HCEC 1CT (cell line): ENCODE data around the gene AMDHD2.
"Not testable (repeated sequence)": the region's sequence is repeated elsewhere in the genome, so short reads cannot be mapped to it uniquely, and the experiment has no call there.

Source experiments
- DNase-seq: peaks from one replicate; pipeline ENCODE4 v3.0.0-alpha.2; 2017

Gene AMDHD2, protein sequence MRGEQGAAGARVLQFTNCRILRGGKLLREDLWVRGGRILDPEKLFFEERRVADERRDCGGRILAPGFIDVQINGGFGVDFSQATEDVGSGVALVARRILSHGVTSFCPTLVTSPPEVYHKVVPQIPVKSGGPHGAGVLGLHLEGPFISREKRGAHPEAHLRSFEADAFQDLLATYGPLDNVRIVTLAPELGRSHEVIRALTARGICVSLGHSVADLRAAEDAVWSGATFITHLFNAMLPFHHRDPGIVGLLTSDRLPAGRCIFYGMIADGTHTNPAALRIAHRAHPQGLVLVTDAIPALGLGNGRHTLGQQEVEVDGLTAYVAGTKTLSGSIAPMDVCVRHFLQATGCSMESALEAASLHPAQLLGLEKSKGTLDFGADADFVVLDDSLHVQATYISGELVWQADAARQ

GRCh38 chr16:2520097-2520783 lies at the start of gene AMDHD2:
Gene AMDHD2, plus strand, starts transcription at chr16:2520371. Its CDS starts 88 bp downstream, at chr16:2520459.
- peak; percentile 88 for DNase-seq

- DNase-seq, result no peak
Measured at GRCh38 chr16:2470603-2471015, 49.6 kb upstream of the AMDHD2 start.

DNA sequence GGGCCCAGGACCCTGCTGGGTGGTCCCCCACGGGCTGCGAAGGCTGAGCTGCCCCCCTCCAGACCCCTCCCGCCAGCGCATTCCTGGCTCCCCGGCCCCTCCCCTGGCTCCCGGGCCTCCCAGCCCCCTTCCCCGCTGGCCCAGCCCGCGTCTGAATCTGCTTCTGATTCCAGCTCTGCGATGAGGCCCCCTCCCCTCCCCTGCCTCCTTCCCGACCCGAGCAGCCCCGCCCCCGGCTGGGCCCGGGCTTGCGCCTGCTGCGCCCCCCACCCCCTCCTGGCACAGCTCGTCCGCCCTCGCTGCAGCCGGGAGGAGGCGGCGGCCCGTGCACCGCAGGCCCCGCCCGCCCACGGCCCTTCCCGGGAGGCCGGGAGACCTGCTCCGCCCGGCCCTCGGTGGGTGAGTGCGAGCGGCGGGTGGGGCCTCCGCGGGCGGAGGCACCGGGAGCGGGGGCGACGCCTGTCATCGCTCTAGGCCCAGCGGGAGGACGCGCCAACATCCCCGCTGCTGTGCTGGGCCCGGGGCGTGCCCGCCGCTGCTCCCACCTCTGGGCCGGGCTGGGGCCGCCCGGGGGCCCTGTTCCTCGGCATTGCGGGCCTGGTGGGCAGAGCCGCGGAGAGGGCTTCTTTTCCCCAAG lies 49.0 kb upstream of the AMDHD2 start, which contains the start of gene NTN3:
Gene NTN3 (plus strand): TSS at position 282 of the 637 bp plus-strand sequence. CDS start 405 bp downstream, outside the sequence.
- no peak for DNase-seq

GRCh38 chr16:2471653-2472487 lies 48.3 kb upstream of the AMDHD2 start:
- no peak for DNase-seq

DNA sequence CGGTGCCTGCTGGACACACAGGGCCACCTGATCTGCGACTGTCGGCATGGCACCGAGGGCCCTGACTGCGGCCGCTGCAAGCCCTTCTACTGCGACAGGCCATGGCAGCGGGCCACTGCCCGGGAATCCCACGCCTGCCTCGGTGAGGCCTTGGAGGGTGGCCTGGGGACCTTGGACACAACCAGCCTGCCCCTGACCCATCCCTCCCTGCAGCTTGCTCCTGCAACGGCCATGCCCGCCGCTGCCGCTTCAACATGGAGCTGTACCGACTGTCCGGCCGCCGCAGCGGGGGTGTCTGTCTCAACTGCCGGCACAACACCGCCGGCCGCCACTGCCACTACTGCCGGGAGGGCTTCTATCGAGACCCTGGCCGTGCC lies 47.7 kb upstream of the AMDHD2 start:
- DNase-seq, result no peak

DNA sequence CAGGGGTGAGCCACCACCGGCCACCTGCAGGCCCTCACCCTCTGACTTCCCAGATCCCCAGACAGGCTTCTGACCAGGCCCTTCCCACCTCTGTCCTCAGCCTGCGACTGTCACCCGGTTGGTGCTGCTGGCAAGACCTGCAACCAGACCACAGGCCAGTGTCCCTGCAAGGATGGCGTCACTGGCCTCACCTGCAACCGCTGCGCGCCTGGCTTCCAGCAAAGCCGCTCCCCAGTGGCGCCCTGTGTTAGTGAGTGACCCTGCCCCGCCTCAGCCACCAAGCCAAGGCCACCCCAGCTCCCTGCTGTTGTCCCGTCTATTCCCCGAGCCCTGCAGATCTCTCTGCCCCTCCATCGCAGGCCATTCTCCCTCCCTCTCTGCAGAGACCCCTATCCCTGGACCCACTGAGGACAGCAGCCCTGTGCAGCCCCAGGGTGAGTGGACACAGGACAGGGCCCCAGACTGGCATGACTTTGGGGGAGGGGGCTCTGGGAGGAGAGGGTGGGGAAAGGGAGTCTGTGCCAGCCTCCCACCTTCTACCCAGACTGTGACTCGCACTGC lies 47.2 kb upstream of the AMDHD2 start:
- no peak for DNase-seq

- DNase-seq, result no peak
Measured at GRCh38 chr16:2473446-2473926, 46.7 kb upstream of the AMDHD2 start.

DNA sequence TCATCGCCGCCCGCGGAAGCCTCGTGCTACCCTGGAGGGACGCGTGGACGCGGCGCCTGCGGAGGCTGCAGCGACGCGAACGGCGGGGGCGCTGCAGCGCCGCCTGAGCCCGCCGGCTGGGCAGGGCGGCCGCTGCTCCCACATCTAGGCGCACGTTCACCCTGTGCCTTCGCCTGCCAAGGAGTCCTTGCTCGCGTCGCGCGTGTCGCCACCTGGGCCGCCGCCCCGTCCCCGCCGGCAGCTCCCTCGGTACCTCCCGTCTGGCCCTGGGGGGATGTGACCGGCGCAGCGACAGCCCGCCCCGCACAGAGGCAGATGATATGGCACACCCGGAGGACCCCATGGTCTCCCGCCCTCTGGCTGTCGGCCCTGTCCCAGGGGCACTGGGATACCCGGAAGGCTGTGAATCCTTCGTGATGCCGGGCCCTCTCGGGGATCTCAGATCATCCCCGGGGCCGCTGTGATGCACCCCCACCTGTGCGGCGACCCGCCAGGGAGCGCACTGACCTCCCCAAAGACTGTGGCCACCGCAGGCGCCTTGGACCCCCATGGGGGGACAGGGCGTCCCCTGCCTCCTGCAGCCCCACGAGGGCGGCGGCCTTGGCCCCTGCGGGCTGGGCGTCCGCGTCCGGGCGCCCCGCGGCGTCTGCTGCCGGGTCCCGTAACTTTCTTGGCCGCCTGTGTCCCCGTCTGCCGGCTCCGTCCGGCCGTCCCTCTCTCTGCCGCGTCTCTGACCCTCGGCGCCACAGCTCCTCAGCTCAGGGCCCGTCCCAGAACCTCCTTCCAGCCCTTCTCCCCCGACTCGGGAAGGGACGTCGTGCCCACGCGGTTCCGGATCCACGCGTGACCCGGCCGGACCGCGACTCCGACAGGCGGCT lies 45.9 kb upstream of the AMDHD2 start:
- DNase-seq, result peak; percentile 53

- peak; percentile 72 for DNase-seq
Measured at GRCh38 chr16:2474877-2475412, 45.2 kb upstream of the AMDHD2 start, which contains the start of gene TBC1D24. Gene TBC1D24, plus strand, starts transcription at chr16:2475127. Its CDS starts 21,022 bp downstream, at chr16:2496149.

DNA sequence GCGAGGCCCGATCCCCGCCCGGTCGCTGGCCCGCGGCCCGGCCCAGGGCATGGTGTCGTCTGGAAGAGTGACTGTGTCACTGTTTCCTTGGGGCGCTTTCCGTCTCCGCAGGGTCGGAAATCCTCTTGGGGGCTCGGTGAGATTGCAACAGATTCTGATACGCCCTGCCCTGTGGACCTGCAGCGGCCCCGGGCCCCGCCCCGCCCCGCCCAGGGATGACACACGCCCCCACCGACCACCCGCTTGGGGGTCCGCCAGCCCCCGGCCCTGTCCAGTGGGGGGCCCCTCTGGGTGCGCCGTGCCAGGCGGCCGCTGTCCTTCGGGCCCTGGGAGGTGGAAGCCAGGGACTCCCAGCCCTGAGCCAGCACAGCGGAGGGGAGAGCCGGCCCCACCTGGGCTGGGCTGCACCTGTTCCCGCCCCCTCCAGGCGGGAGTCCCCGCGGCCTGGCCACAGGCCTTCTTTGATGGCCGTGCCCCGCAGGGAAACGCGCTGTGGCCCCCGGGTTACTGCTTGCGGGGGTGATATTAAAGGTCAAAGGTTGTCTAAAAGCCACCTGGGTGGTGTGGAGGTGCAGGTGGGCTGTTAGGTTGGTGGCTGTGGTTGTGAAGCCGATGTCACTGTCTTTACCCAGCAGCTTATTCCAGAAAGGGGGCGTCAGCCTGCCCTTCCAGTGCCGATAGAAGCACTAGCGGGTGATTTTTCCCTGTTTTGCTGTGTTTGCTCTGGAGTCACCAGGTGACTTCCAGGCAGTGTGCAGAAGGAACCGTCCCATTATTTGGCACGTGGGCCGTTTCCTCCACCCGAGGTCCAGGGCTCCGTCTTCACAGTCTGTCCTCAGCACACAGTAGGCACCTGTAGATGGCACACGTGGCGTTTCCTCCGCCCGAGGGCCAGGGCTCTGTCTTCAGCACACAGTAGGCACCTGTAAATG lies 44.5 kb upstream of the AMDHD2 start:
- DNase-seq, result no peak

- DNase-seq, result no peak
Measured at GRCh38 chr16:2476345-2476720, 43.8 kb upstream of the AMDHD2 start.

DNA sequence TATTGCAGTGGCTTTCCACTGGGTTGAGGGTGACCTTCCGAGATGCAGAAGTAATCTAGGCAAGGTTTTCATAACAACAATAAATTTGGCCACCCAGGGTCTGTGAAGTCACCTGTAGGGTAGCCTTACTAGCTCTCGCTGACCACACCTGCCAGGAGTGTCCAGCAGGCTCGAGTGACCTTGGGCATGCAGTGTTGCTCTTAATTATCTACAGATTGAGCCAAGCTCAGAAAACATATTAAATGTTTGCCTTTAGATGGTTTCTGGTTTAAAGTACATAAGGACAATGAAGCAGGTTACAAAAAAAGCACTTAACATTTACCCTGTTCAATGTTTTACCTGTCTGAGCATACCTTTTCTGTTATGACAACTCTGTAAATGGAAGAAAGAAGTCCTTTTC lies 43.4 kb upstream of the AMDHD2 start:
- DNase-seq, result no peak

GRCh38 chr16:2477327-2477726 lies 42.8 kb upstream of the AMDHD2 start:
- no peak for DNase-seq

DNA sequence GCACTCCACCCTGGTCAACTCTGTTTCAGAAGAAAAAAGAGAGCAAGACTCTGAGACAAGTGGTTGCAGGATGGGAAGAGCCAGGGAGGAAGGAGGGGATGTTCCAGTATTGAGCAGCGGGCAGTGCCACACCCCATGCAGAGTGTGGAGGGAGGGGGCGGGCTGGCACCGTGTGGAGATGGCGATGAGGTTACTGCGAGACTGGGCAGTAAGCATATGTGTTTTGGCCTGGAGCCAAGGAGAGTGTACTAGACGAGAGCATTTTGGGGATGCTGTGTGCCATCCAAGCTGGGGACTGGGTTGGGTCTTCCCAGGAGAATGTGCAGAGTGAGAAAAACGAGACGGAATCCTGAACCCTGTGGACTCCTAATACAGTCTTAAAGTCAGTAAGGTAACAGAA lies 41.9 kb upstream of the AMDHD2 start:
- DNase-seq, result no peak

- DNase-seq, result not testable (repeated sequence)
Measured at GRCh38 chr16:2479996-2480395, 40.2 kb upstream of the AMDHD2 start.

- no peak for DNase-seq
Measured at GRCh38 chr16:2480948-2481347, 39.2 kb upstream of the AMDHD2 start.

GRCh38 chr16:2481676-2482075 lies 38.5 kb upstream of the AMDHD2 start:
- no peak for DNase-seq

- no peak for DNase-seq
Measured at GRCh38 chr16:2482249-2482648, 37.9 kb upstream of the AMDHD2 start.

GRCh38 chr16:2482708-2483534 lies 37.2 kb upstream of the AMDHD2 start:
- DNase-seq, result peak; percentile 54
